HG02610 (cell line): ENCODE data around the gene PPP6C.

Source experiments
- ATAC-seq: cut with Tn5 transposase; IDR thresholded peaks from one replicate; pipeline ENCODE4 v1.9.1; 2021; ENCODE audit warnings: mild to moderate bottlenecking, moderate library complexity; ENCODE audit not compliant: unreplicated experiment

Gene PPP6C

GRCh38 chr9:125099816-125100215, 89.8 kb downstream of the PPP6C start:
- ATAC-seq, result no peak
